ENCODE measurements around the gene DDX19B. TPM values are rescaled to one million over a fixed set of nuclear protein-coding genes. Genes with fewer than 3 reads are reported as not detected.

DDX19B gene
- total and polyA plus RNA-seq, 9 of the 15 experiments (the other 6 are each of a cell fraction or from before 2014, with no cell fraction given): 7.0 to 32.9 (median 19.3) TPM

GRCh38 chr16:70251629-70252354 lies 47.2 kb upstream of the DDX19B start, which contains the start of gene EXOSC6 (continued):
- peak; percentile 70 for TF ChIP-seq CREB1 (IDR thresholded peaks at IDR 0.05)
- TF ChIP-seq CREB1 (CRISPR knock-in tag; IDR thresholded peaks at IDR 0.05): peak; percentile 69
- peak; percentile 77 to 83; a peak in 3 of 4 replicates for TF ChIP-seq TEAD1 (CRISPR knock-in tag; IDR thresholded peaks at IDR 0.05)
- no peak for TF ChIP-seq ZEB2 (IDR thresholded peaks at IDR 0.05)
- TF ChIP-seq STAT6 (CRISPR knock-in tag; IDR thresholded peaks at IDR 0.05): no peak
- TF ChIP-seq OTX1 (CRISPR knock-in tag; IDR thresholded peaks at IDR 0.05): peak; percentile 95
- TF ChIP-seq HSF4 (CRISPR knock-in tag; IDR thresholded peaks at IDR 0.05; ENCODE audit: borderline replicate concordance): no peak
- TF ChIP-seq ZKSCAN3 (CRISPR knock-in tag; IDR thresholded peaks at IDR 0.05): no peak
- TF ChIP-seq NKRF (IDR thresholded peaks at IDR 0.05; ENCODE audit: borderline replicate concordance): 0 out of 2 replicates have a peak, but pooled peaks have one; percentile 31
- TF ChIP-seq NCOR1 (IDR thresholded peaks at IDR 0.05): peak; percentile 64; the same call in 1 of the 2 replicates
- TF ChIP-seq CREM (IDR thresholded peaks at IDR 0.05; ENCODE audit: low read depth): peak; percentile 80
- no peak for TF ChIP-seq MTA1 (IDR thresholded peaks at IDR 0.05; ENCODE audit: borderline replicate concordance)
- TF ChIP-seq ATF7 (IDR thresholded peaks at IDR 0.05): peak; percentile 97
- TF ChIP-seq ZNF212 (CRISPR knock-in tag; IDR thresholded peaks at IDR 0.05): 0 out of 2 replicates have a peak, but pooled peaks have one; percentile 76
- TF ChIP-seq MECOM (CRISPR knock-in tag; IDR thresholded peaks at IDR 0.05): peak; percentile 43; the same call in 1 of the 2 replicates
- TF ChIP-seq LCOR (CRISPR knock-in tag; IDR thresholded peaks at IDR 0.05): peak; percentile 88; the same call in 1 of the 2 replicates
- no peak for TF ChIP-seq CBX2 (IDR thresholded peaks at IDR 0.05; ENCODE audit: insufficient read depth, low read length, poor library complexity, severe bottlenecking)
- peak; percentile 27; the same call in 1 of the 2 replicates for TF ChIP-seq KLF13 (tag; IDR thresholded peaks at IDR 0.05; ENCODE audit: borderline replicate concordance, low read depth)
- no peak for TF ChIP-seq RBM15 (IDR thresholded peaks at IDR 0.05; ENCODE audit: insufficient read depth, low read length)
- no peak for TF ChIP-seq HDGF (IDR thresholded peaks at IDR 0.05)
- TF ChIP-seq CEBPB (tag; IDR thresholded peaks at IDR 0.05): no peak
- TF ChIP-seq RNF2 (IDR thresholded peaks at IDR 0.05): peak; percentile 55; the same call in 1 of the 2 replicates
- TF ChIP-seq ZNF121 (CRISPR knock-in tag; conservative IDR thresholded peaks at IDR 0.05): no peak
- 0 out of 2 replicates have a peak, but pooled peaks have one; percentile 12 for TF ChIP-seq TCFL5 (CRISPR knock-in tag; conservative IDR thresholded peaks at IDR 0.05)
- TF ChIP-seq MAZ (CRISPR knock-in tag; conservative IDR thresholded peaks at IDR 0.05 in 1 of 2, IDR thresholded peaks at IDR 0.05 in 1 of 2): peak; percentile 94 to 97

Data from K562 (cell line).